ENCODE results near the gene TNNC2. TPM values are rescaled to one million over a fixed set of nuclear protein-coding genes. Genes with fewer than 3 reads are reported as not detected.
A peak's percentile ranks its signal among the peaks of the same experiment; 100 is the strongest.
"Not testable (repeated sequence)": the region's sequence is repeated elsewhere in the genome, so short reads cannot be mapped to it uniquely, and the experiment has no call there.

Gene TNNC2
- polyA plus RNA-seq, 1 experiment, result 0.60 TPM

DNA sequence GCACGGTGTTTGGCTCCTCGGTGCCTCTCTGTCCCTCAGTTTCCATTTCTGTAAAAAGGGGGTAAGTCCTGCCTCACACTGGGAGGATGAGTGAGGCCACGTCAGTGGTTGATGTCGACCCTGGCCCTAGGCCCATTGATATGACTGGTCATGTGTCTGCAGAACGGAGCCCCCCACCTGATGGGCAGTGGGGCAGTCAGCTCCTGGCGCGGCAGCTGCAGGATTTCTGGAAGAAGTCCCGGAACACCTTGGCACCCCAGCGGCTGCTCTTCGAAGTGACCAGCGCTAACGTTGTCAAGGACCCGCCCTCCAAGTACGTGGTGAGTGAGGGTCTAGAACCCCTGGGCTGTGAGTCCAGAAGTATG lies 7.7 kb upstream of the TNNC2 start:
- no peak for DNase-seq (ENCODE audit: low read depth)
- ChIA-PET POLR2A (interaction anchor here (0.6 kb wide), 1 partner anchor 20 kb away, joined by 3 read pairs; no protein-coding TSS in a partner anchor), CTCF (interaction anchor here (1.0 kb wide), 1 partner anchor 55 kb away, joined by 3 read pairs; no protein-coding TSS in a partner anchor)
- no peaks in the 10 kb centered on the region for H3K27me3 ChIP-seq (ENCODE audit: control insufficient read depth, insufficient read depth, low read length)
- TF ChIP-seq, protein P1, sequence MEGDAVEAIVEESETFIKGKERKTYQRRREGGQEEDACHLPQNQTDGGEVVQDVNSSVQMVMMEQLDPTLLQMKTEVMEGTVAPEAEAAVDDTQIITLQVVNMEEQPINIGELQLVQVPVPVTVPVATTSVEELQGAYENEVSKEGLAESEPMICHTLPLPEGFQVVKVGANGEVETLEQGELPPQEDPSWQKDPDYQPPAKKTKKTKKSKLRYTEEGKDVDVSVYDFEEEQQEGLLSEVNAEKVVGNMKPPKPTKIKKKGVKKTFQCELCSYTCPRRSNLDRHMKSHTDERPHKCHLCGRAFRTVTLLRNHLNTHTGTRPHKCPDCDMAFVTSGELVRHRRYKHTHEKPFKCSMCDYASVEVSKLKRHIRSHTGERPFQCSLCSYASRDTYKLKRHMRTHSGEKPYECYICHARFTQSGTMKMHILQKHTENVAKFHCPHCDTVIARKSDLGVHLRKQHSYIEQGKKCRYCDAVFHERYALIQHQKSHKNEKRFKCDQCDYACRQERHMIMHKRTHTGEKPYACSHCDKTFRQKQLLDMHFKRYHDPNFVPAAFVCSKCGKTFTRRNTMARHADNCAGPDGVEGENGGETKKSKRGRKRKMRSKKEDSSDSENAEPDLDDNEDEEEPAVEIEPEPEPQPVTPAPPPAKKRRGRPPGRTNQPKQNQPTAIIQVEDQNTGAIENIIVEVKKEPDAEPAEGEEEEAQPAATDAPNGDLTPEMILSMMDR (IDR thresholded peaks at IDR 0.05; ENCODE audit: insufficient read depth, low read depth, low read length), result no peak
- peak overlapping the region; percentile 69 for H3K4me3 ChIP-seq (ENCODE audit: low read depth, low read length)
- H3K36me3 ChIP-seq (ENCODE audit: control insufficient read depth, insufficient read depth, low read length), result peaks cover 5% of the 10 kb centered on the region; the same call in 1 of the 2 replicates

DNA sequence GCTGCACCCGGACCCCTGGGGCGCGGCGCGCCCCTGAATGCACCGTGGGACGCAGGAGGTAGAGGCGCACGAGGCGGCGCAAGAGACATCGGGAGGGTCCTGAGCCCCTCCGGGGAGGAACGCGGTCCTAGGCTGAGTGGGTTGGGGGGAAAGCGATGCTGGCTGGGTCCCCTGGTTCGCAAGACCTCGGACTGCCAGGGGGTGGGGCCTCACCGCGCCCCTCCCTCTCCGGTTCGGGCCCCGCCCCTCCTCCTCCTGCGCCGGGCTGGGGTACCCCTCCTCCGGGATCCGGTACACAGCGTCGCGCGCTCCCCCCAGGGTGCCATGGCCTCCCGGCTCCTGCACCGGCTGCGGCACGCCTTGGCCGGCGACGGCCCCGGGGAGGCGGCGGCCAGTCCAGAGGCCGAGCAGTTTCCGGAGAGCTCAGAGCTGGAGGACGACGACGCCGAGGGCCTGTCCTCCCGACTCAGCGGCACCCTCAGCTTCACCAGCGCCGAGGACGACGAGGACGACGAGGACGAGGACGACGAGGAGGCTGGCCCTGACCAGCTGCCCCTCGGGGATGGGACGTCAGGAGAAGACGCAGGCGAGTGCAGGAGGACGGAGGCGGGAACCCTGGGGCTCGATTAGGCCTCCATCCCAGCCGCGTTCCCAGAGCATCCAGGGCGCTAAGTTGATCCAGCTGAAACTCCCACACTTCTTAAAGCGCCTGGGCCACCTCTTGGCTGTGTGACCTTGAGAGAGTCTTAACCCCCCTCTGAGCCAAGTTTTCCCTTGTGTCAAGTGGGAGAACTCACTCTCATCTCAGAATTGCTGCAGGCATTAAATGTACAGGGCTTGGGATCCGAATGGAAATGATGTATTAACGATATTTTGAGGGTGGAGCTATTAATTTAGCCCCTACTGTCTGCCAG lies 7.0 kb upstream of the TNNC2 start:
- Histone ChIP-seq H3K4me3 (ENCODE audit: low read depth, low read length) (peak overlapping the region; percentile 69), H3K27me3 (ENCODE audit: control insufficient read depth, insufficient read depth, low read length) (no peaks in the 10 kb centered on the region), H3K36me3 (ENCODE audit: control insufficient read depth, insufficient read depth, low read length) (peaks cover 5% of the 10 kb centered on the region; the same call in 1 of the 2 replicates)
- ChIA-PET CTCF (interaction anchor here (1.0 to 2.0 kb wide), 5 partner anchors 10 to 66 kb away, joined by 3 to 6 read pairs (median 4); no protein-coding TSS in a partner anchor), POLR2A (interaction anchor here (0.6 kb wide), 2 partner anchors 20 to 50 kb away, joined by 3 read pairs; no protein-coding TSS in a partner anchor)
- TF ChIP-seq, protein P1 (IDR thresholded peaks at IDR 0.05; ENCODE audit: insufficient read depth, low read depth, low read length), result no peak
- no peak for DNase-seq (ENCODE audit: low read depth)

- Histone ChIP-seq H3K4me3 (ENCODE audit: low read depth, low read length) (peak within 1 kb of the TSS; percentile 69), H3K36me3 (ENCODE audit: control insufficient read depth, insufficient read depth, low read length) (peaks cover 5% of the 10 kb centered on the region; the same call in 1 of the 2 replicates), H3K27me3 (ENCODE audit: control insufficient read depth, insufficient read depth, low read length) (no peaks in the 10 kb centered on the region)
- CTCF ChIA-PET, result interaction anchor here (1.0 to 2.0 kb wide), 5 partner anchors 9 to 67 kb away, joined by 3 to 6 read pairs (median 4); no protein-coding TSS in a partner anchor
- TF ChIP-seq, protein P1 (IDR thresholded peaks at IDR 0.05; ENCODE audit: insufficient read depth, low read depth, low read length), result no peak
- POLR2A ChIA-PET, result interaction anchor here (0.5 to 0.6 kb wide), 2 partner anchors 49 to 170 kb away, joined by 3 read pairs; no protein-coding TSS in a partner anchor
- peak; percentile 76 for DNase-seq (ENCODE audit: low read depth)
Observed at GRCh38 chr20:45833030-45833882, 6.1 kb upstream of the TNNC2 start, which contains the start of gene SNX21. Gene SNX21 (plus strand): TSS chr20:45833799. CDS start chr20:45833920, 121 bp downstream.

GRCh38 chr20:45832619-45833018 lies 5.5 kb upstream of the TNNC2 start:
- H3K4me3 ChIP-seq (ENCODE audit: low read depth, low read length), result no peak overlapping the region
- ChIA-PET CTCF (interaction anchor here (1.8 to 2.0 kb wide), 3 partner anchors 8 to 15 kb away, joined by 4 to 6 read pairs (median 4); no protein-coding TSS in a partner anchor), POLR2A (no interaction called here)
- H3K36me3 ChIP-seq (ENCODE audit: control insufficient read depth, insufficient read depth, low read length), result peaks cover 5% of the 10 kb centered on the region; the same call in 1 of the 2 replicates
- TF ChIP-seq, protein P1 (IDR thresholded peaks at IDR 0.05; ENCODE audit: insufficient read depth, low read depth, low read length), result no peak
- no peaks in the 10 kb centered on the region for H3K27me3 ChIP-seq (ENCODE audit: control insufficient read depth, insufficient read depth, low read length)
- no peak for DNase-seq (ENCODE audit: low read depth)

GRCh38 chr20:45829673-45830106 lies 2.6 kb upstream of the TNNC2 start:
- CTCF ChIA-PET, result interaction anchor here (0.9 kb wide), 1 partner anchor 63 kb away, joined by 3 read pairs; no protein-coding TSS in a partner anchor
- POLR2A ChIA-PET; H3K4me3 ChIP-seq (ENCODE audit: low read depth, low read length); H3K27me3 ChIP-seq (ENCODE audit: control insufficient read depth, insufficient read depth, low read length); DNase-seq (ENCODE audit: low read depth); H3K36me3 ChIP-seq (ENCODE audit: control insufficient read depth, insufficient read depth, low read length): not testable (repeated sequence)

All from BJ (cell line).